ENCODE results near the gene KIAA1755. TPM values are rescaled to one million over a fixed set of nuclear protein-coding genes. Genes with fewer than 3 reads are reported as not detected.

KIAA1755 gene
- polyA plus RNA-seq, 1 donor from 2014 or later = not detected

DNA sequence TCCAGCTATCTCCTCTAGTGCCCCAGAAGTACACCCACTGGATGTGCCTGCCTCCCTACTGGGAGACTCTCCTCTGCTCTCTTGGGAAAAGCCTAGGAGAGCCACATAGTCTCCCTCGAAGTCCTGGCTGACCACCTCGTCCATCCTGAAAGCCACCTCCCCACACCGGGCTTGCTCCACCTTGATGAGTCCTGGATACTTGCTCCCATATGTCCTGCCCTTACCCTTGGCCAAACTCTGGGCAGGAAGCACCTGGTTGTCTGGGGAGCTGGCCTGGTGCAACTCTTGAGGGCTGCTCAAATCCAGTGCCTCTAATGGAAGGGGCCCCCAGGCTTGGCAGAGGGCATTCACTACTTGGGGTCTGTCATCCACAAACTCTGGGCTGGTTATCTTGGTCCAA, 19.3 kb downstream of the KIAA1755 start:
- Histone ChIP-seq H3K9me3 (ENCODE audit: low read length) (no peaks in the 10 kb centered on the region), H3K27ac (ENCODE audit: low read length) (no peak overlapping the region), H3K9me2 (ENCODE audit: insufficient read depth, low read length) (no peaks in the 10 kb centered on the region), H3K4me2 (ENCODE audit: low read length) (no peak overlapping the region), H3K27me3 (ENCODE audit: insufficient read depth, low read depth, low read length) (no peaks in the 10 kb centered on the region), H4K20me1 (ENCODE audit: insufficient read depth) (no peaks in the 10 kb centered on the region), H2AFZ (ENCODE audit: low read depth, low read length) (no peak overlapping the region), H3K79me2 (replicated peaks; ENCODE audit: insufficient read depth, low read length) (no peaks in the 10 kb centered on the region), H3K4me3 (ENCODE audit: low read length) (no peak overlapping the region), H3K36me3 (ENCODE audit: insufficient read depth, low read length) (no peaks in the 10 kb centered on the region), H3F3A (ENCODE audit: insufficient read depth, low read length, poor library complexity, severe bottlenecking) (no peaks in the 10 kb centered on the region), H3K9ac (ENCODE audit: low read length) (no peak overlapping the region)
- TF ChIP-seq REST (IDR thresholded peaks at IDR 0.05; ENCODE audit: borderline replicate concordance) = no peak
- no peak for TF ChIP-seq EP300 (conservative IDR thresholded peaks at IDR 0.05; ENCODE audit: poor library complexity, severe bottlenecking)
- TF ChIP-seq POLR2AphosphoS5 (IDR thresholded peaks at IDR 0.05) = no peak
- no peak for TF ChIP-seq CTCF (IDR thresholded peaks at IDR 0.05; ENCODE audit: poor library complexity, severe bottlenecking)
- no peak for TF ChIP-seq SMC3 (conservative IDR thresholded peaks at IDR 0.05; ENCODE audit: poor library complexity)
- no peak for TF ChIP-seq EZH2 (IDR thresholded peaks at IDR 0.05; ENCODE audit: borderline replicate concordance, insufficient read depth, low read length, poor library complexity, severe bottlenecking)
- TF ChIP-seq MXI1 (conservative IDR thresholded peaks at IDR 0.05; ENCODE audit: poor library complexity, severe bottlenecking) = no peak
- no peak for TF ChIP-seq TAF1 (IDR thresholded peaks at IDR 0.05; ENCODE audit: low read depth)

DNA sequence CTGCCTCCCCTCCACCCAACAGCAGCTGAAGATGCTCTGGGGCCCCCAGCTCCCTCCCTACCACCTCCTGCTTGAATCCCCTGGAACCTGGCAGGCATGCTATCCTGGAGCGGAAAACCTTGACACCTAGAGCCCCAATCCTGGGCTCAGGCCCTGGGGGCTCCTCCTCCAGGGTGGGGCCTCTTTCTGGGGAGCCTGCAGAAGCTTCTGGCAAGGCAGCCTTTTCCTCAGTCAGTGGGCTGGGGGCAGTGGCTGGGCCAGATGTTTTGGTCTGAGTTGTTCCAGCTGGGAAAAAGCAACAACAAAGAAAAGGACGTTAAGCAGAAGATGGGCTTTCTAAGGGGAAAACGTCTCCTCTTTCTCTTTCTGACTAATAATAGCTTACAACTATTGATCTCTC, 21.1 kb downstream of the KIAA1755 start:
- Histone ChIP-seq H3K9ac (ENCODE audit: low read length) (no peak overlapping the region), H4K20me1 (ENCODE audit: insufficient read depth) (no peaks in the 10 kb centered on the region), H3K36me3 (ENCODE audit: insufficient read depth, low read length) (no peaks in the 10 kb centered on the region), H3K9me3 (ENCODE audit: low read length) (no peaks in the 10 kb centered on the region), H2AFZ (ENCODE audit: low read depth, low read length) (no peak overlapping the region), H3K79me2 (replicated peaks; ENCODE audit: insufficient read depth, low read length) (no peaks in the 10 kb centered on the region), H3K27me3 (ENCODE audit: insufficient read depth, low read depth, low read length) (no peaks in the 10 kb centered on the region), H3F3A (ENCODE audit: insufficient read depth, low read length, poor library complexity, severe bottlenecking) (no peaks in the 10 kb centered on the region), H3K4me3 (ENCODE audit: low read length) (no peak overlapping the region), H3K9me2 (ENCODE audit: insufficient read depth, low read length) (no peaks in the 10 kb centered on the region), H3K27ac (ENCODE audit: low read length) (no peak overlapping the region), H3K4me2 (ENCODE audit: low read length) (no peak overlapping the region)
- TF ChIP-seq TAF1 (IDR thresholded peaks at IDR 0.05; ENCODE audit: low read depth) = no peak
- TF ChIP-seq MXI1 (conservative IDR thresholded peaks at IDR 0.05; ENCODE audit: poor library complexity, severe bottlenecking) = no peak
- TF ChIP-seq RAD21 (conservative IDR thresholded peaks at IDR 0.05) = no peak
- no peak for TF ChIP-seq EP300 (conservative IDR thresholded peaks at IDR 0.05; ENCODE audit: poor library complexity, severe bottlenecking)
- no peak for TF ChIP-seq EZH2 (IDR thresholded peaks at IDR 0.05; ENCODE audit: borderline replicate concordance, insufficient read depth, low read length, poor library complexity, severe bottlenecking)

Data from neural cell (in vitro differentiated cells).